Peyer's patch (tissue), 4 donors: Measurements from ENCODE around the gene DHX30.

Source experiments
- CTCF ChIP-seq, 6 experiments: fragments of 450-650 bp in 4 of 6; fragments of 200-600 bp in 2 of 6; sonication (generic) in 1 of 6; IDR thresholded peaks; one replicate each; pipeline ENCODE4 v1.5.1; 2017 to 2019; ENCODE audit warnings: antibody characterized with exemption in 6 of 6, mild to moderate bottlenecking in 3 of 6, moderate library complexity in 1 of 6
- POLR2A ChIP-seq, 2 donors: fragments of 450-650 bp; IDR thresholded peaks; one replicate each; pipeline ENCODE4 v1.5.1; 2017; ENCODE audit warnings: antibody characterized with exemption in 2 of 2, mild to moderate bottlenecking in 2 of 2, moderate library complexity in 2 of 2

GRCh38 chr3:47850564-47851410 is 47.8 kb downstream of the DHX30 start:
- TF ChIP-seq CTCF (IDR thresholded peaks at IDR 0.05) (no peak), POLR2A (IDR thresholded peaks at IDR 0.05) (no peak)
